Measurements from ENCODE around the gene WBP4.
"Not testable (repeated sequence)": the region's sequence is repeated elsewhere in the genome, so short reads cannot be mapped to it uniquely, and the experiment has no call there.

The WBP4 gene

DNA sequence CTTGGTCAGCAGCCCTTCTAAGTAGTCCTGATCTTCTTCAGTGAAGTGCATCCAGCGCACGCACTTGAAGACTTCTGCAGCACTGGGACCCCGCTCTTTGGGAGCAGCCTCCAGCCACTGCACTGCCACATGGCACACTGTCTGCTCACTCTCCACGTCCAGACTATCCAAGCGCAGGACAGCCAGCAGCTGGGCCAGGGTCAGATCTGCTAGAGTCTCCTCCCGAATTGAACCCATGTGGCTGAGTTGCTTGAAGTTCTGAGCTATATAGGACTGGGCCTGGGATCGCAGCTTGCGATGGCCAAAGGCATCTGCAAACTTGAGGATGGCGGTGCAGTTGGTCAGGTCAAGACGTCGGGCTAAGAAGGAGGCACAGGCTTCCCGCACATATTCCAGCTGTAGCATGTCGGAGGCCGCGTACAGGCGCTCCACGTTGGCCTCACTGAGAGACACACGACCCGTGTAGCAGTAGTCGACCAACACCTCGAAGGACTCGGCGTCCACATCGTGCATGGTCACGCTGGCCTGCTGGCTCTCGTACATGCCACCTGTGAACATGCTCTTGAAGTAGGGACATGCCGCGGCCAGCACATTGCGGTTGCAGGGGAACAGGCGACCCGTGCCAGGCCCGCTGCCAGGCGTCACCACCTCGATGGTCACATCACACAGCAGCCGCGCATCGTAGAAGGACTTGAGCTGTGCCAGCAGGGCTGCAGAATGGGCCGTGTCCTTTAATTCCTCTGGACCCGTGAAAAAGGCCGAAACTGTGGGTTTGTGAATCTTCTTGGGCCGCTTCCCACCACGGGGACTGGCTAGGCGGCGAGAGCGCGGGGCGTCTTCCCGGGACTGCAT lies 70.6 kb downstream of the WBP4 start:
- Histone ChIP-seq H3K4me1 (ENCODE audit: insufficient read depth, low read length) (peaks cover 49% of the 10 kb centered on the region), H3K4me2 (ENCODE audit: insufficient read depth, low read length) (peak overlapping the region; percentile 88), H3K9ac (ENCODE audit: low read depth, low read length) (peak overlapping the region; percentile 67), H3K27ac (ENCODE audit: low read length) (peak overlapping the region; percentile 76), H3K4me3 (ENCODE audit: low read depth in 1 of 2, low read length in 2 of 2) (peak overlapping the region; percentile 45 to 92), H3K36me3 (ENCODE audit: insufficient read depth, low read length) (peaks cover 18% of the 10 kb centered on the region), H3K79me2 (ENCODE audit: insufficient read depth, low read length) (peaks cover 70% of the 10 kb centered on the region), H2AFZ (ENCODE audit: low read depth, low read length) (peak overlapping the region; percentile 74)
- H4K20me1 ChIP-seq (ENCODE audit: insufficient read depth, low read length); H3K9me3 ChIP-seq (ENCODE audit: insufficient read depth, low read length, severe bottlenecking); DNase-seq; H3K27me3 ChIP-seq (ENCODE audit: insufficient read depth, low read length, poor library complexity): not testable (repeated sequence)
- peak; percentile 7 for ATAC-seq (ENCODE audit: insufficient read depth, low read depth)

DNA sequence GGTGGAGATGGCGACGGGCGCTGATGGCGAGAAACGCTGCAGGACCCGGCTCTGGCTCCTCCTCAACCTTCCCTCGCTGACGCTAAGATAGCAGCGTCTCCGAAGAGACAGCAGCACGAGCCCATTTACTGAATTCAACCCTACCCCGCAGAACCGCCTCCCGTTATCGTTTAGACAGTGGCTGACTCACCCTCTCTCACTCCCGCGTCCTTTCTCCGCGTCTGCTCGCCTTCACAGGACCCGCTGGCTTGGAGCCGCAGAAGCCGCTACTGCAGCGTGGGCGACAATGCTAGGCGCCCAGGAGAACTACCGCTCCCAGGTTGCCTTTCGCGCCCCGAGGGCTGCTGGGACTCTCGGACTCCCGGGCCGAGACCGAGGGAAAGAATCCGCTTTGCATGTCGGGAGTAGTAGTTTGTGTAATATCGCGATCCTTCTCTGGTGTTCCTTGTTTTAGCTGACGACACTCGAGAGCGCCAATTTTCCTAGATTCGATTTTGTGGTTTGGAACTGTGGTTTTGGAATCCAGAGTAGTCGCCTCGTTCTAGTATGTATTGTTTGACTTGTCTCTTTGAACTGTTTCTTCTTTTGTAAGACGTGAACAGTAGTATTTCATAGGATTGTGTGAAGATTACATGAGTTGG lies 71.3 kb downstream of the WBP4 start, which contains the start of gene KBTBD6:
KBTBD6 (minus strand) TSS at position 291 of the 641 bp plus-strand sequence. CDS start 291 bp downstream, outside the sequence.
- Histone ChIP-seq H3K9me3 (ENCODE audit: insufficient read depth, low read length, severe bottlenecking) (no peaks in the 10 kb centered on the region), H3K27me3 (ENCODE audit: insufficient read depth, low read length, poor library complexity) (no peaks in the 10 kb centered on the region), H3K4me1 (ENCODE audit: insufficient read depth, low read length) (peaks cover 49% of the 10 kb centered on the region), H4K20me1 (ENCODE audit: insufficient read depth, low read length) (no peaks in the 10 kb centered on the region), H2AFZ (ENCODE audit: low read depth, low read length) (peak within 1 kb of the TSS; percentile 74), H3K27ac (ENCODE audit: low read length) (peak within 1 kb of the TSS; percentile 76), H3K4me3 (ENCODE audit: low read depth in 1 of 2, low read length in 2 of 2) (peak within 1 kb of the TSS; percentile 45 to 92), H3K79me2 (ENCODE audit: insufficient read depth, low read length) (peaks cover 62% of the 10 kb centered on the region), H3K4me2 (ENCODE audit: insufficient read depth, low read length) (peak within 1 kb of the TSS; percentile 88), H3K9ac (ENCODE audit: low read depth, low read length) (peak within 1 kb of the TSS; percentile 67), H3K36me3 (ENCODE audit: insufficient read depth, low read length) (peaks cover 11% of the 10 kb centered on the region)
- DNase-seq (peak; percentile 96), ATAC-seq (ENCODE audit: insufficient read depth, low read depth) (peak; percentile 96)
- no peak for TF ChIP-seq EZH2 (IDR thresholded peaks at IDR 0.05; ENCODE audit: borderline replicate concordance, low read depth, low read length, severe bottlenecking)
- TF ChIP-seq, protein P1, sequence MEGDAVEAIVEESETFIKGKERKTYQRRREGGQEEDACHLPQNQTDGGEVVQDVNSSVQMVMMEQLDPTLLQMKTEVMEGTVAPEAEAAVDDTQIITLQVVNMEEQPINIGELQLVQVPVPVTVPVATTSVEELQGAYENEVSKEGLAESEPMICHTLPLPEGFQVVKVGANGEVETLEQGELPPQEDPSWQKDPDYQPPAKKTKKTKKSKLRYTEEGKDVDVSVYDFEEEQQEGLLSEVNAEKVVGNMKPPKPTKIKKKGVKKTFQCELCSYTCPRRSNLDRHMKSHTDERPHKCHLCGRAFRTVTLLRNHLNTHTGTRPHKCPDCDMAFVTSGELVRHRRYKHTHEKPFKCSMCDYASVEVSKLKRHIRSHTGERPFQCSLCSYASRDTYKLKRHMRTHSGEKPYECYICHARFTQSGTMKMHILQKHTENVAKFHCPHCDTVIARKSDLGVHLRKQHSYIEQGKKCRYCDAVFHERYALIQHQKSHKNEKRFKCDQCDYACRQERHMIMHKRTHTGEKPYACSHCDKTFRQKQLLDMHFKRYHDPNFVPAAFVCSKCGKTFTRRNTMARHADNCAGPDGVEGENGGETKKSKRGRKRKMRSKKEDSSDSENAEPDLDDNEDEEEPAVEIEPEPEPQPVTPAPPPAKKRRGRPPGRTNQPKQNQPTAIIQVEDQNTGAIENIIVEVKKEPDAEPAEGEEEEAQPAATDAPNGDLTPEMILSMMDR (IDR thresholded peaks at IDR 0.05; ENCODE audit: borderline replicate concordance, extremely low read depth, low read length, poor library complexity, severe bottlenecking): no peak

All from DND-41 (cell line).